Smooth muscle cell (in vitro differentiated cells): ENCODE measurements around the gene PZP. TPM values are rescaled to one million over a fixed set of nuclear protein-coding genes. Genes with fewer than 3 reads are reported as not detected.
"Not testable (repeated sequence)": the region's sequence is repeated elsewhere in the genome, so short reads cannot be mapped to it uniquely, and the experiment has no call there.

Experiments
- DNase-seq: peaks from one replicate; lab custom pipeline; 2025; ENCODE audit not compliant: unreplicated experiment; lab: John Stamatoyannopoulos, UW
- H2AFZ ChIP-seq: fragments of 200-600 bp; sonication (generic); 2 replicates; pipeline ENCODE4 v1.6.0; 2016; ENCODE audit warnings: antibody characterized with exemption, low read depth, mild to moderate bottlenecking
- H3F3A ChIP-seq: fragments of 200-600 bp; sonication (generic); 2 replicates; pipeline ENCODE4 v1.6.0; 2017; ENCODE audit warnings: antibody characterized with exemption, low read depth
- H3K27ac ChIP-seq: fragments of 200-600 bp; sonication (generic); 2 replicates; pipeline ENCODE4 v1.5.1; 2016; ENCODE audit warnings: low read depth, mild to moderate bottlenecking
- H3K27me3 ChIP-seq: fragments of 200-600 bp; sonication (generic); 2 replicates; pipeline ENCODE4 v1.6.1; 2016; ENCODE audit warnings: low read depth, mild to moderate bottlenecking
- H3K36me3 ChIP-seq: fragments of 200-600 bp; sonication (generic); 2 replicates; pipeline ENCODE4 v1.5.1; 2016; ENCODE audit warnings: low read depth
- H3K4me1 ChIP-seq: fragments of 200-600 bp; sonication (generic); 2 replicates; pipeline ENCODE4 v1.5.1; 2016; ENCODE audit warnings: low read depth
- H3K4me2 ChIP-seq: fragments of 200-600 bp; sonication (generic); 2 replicates; pipeline ENCODE4 v1.6.0; 2016; ENCODE audit warnings: mild to moderate bottlenecking
- H3K4me3 ChIP-seq: fragments of 200-600 bp; sonication (generic); 2 replicates; pipeline ENCODE4 v1.5.1; 2016; ENCODE audit warnings: mild to moderate bottlenecking
- H3K79me2 ChIP-seq: fragments of 200-600 bp; sonication (generic); 2 replicates; pipeline ENCODE4 v1.6.0; 2016; ENCODE audit warnings: low read depth, mild to moderate bottlenecking
- H3K9ac ChIP-seq: fragments of 200-600 bp; sonication (generic); 2 replicates; pipeline ENCODE4 v1.6.0; 2016; ENCODE audit warnings: low read depth
- H3K9me3 ChIP-seq: fragments of 200-600 bp; sonication (generic); replicated peaks from 2 replicates; pipeline ENCODE4 v1.5.1; 2016; ENCODE audit warnings: low read depth
- H4K20me1 ChIP-seq: fragments of 200-600 bp; sonication (generic); 2 replicates; pipeline ENCODE4 v1.6.0; 2016; ENCODE audit warnings: low read depth
- CTCF ChIP-seq: fragments of 200-600 bp; sonication (generic); IDR thresholded peaks from 2 replicates; pipeline ENCODE4 v1.5.1; 2017; ENCODE audit warnings: borderline replicate concordance, mild to moderate bottlenecking, antibody characterized with exemption; ENCODE audit not compliant: insufficient read depth, poor library complexity, severe bottlenecking
- WGBS: methylation state at CpG from one replicate; pipeline ENCODE4 v1.1.7; 2016; ENCODE audit warnings: low lambda C conversion rate; 5-methylcytosine and 5-hydroxymethylcytosine counted together
- polyA plus RNA-seq: library from polyadenylated mRNA; unstranded; fragments of >200 nt; fragmentation: Nextera tagmentation; extraction: Ambion mirVana; gene quantifications from 2 replicates; pipeline ENCODE4 v1.2.1, GENCODE V29; 2016
- total RNA-seq: library from RNA; depleted of rRNA; stranded (reverse); fragments of >200 nt; gene quantifications from 2 replicates; pipeline ENCODE4 v1.2.3, GENCODE V29; 2014

PZP gene
- total and polyA plus RNA-seq, 2 experiments from 2014 or later = not detected

- H4K20me1 ChIP-seq = no peaks in the 10 kb centered on the region
- DNase-seq = no peak
- no peak for TF ChIP-seq CTCF
- no peak overlapping the region for H2AFZ ChIP-seq
- H3K4me1 ChIP-seq = no peaks in the 10 kb centered on the region
- H3K9me3 ChIP-seq = no peaks in the 10 kb centered on the region
- WGBS = 87% methylated on average over 3 of the region's 3 CpGs
- H3K27ac ChIP-seq = no peak overlapping the region
- H3K27me3 ChIP-seq = no peaks in the 10 kb centered on the region
- no peaks in the 10 kb centered on the region for H3K79me2 ChIP-seq
- no peaks in the 10 kb centered on the region for H3F3A ChIP-seq
- no peak overlapping the region for H3K4me2 ChIP-seq
- no peak overlapping the region for H3K9ac ChIP-seq
- H3K4me3 ChIP-seq = no peak overlapping the region
- H3K36me3 ChIP-seq = no peaks in the 10 kb centered on the region
These were observed 23.9 kb downstream of the PZP start for GRCh38 chr12:9184276-9184675.

- WGBS = 71% methylated on average over 4 of the region's 4 CpGs
- Histone ChIP-seq H3K36me3 (no peaks in the 10 kb centered on the region), H3K4me3 (no peak overlapping the region), H3K27me3 (no peaks in the 10 kb centered on the region), H3K9me3 (no peaks in the 10 kb centered on the region), H3K4me1 (no peaks in the 10 kb centered on the region), H3K4me2 (no peak overlapping the region), H3K27ac (no peak overlapping the region), H3F3A (no peaks in the 10 kb centered on the region), H2AFZ (no peak overlapping the region), H3K79me2 (no peaks in the 10 kb centered on the region), H4K20me1 (no peaks in the 10 kb centered on the region), H3K9ac (no peak overlapping the region)
- TF ChIP-seq CTCF = no peak
- DNase-seq = no peak
These were observed 27.4 kb downstream of the PZP start for GRCh38 chr12:9180810-9181209.

- Histone ChIP-seq H3K36me3 (no peaks in the 10 kb centered on the region), H3K27me3 (no peaks in the 10 kb centered on the region), H3K9ac (no peak overlapping the region), H3F3A (no peaks in the 10 kb centered on the region), H3K79me2 (no peaks in the 10 kb centered on the region), H3K9me3 (no peaks in the 10 kb centered on the region), H2AFZ (no peak overlapping the region), H3K4me2 (no peak overlapping the region), H3K27ac (no peak overlapping the region), H4K20me1 (no peaks in the 10 kb centered on the region), H3K4me3 (no peak overlapping the region), H3K4me1 (no peaks in the 10 kb centered on the region)
- 91% methylated on average over 3 of the region's 3 CpGs for WGBS
- DNase-seq = no peak
- no peak for TF ChIP-seq CTCF
These were observed 28.4 kb downstream of the PZP start for GRCh38 chr12:9179781-9180180.

GRCh38 chr12:9169979-9170634 is 38.1 kb downstream of the PZP start:
- Histone ChIP-seq H3K4me3 (no peak overlapping the region), H4K20me1 (no peaks in the 10 kb centered on the region), H2AFZ (no peak overlapping the region), H3K4me1 (peaks cover 6% of the 10 kb centered on the region), H3K9ac (no peak overlapping the region), H3K36me3 (no peaks in the 10 kb centered on the region), H3K27ac (no peak overlapping the region), H3K79me2 (no peaks in the 10 kb centered on the region), H3K27me3 (no peaks in the 10 kb centered on the region), H3K9me3 (no peaks in the 10 kb centered on the region), H3F3A (no peaks in the 10 kb centered on the region), H3K4me2 (no peak overlapping the region)
- TF ChIP-seq CTCF = no peak
- DNase-seq = no peak
- WGBS = 67% methylated on average over 11 of the region's 11 CpGs

GRCh38 chr12:9167345-9167744 is 40.9 kb downstream of the PZP start:
- not testable (repeated sequence) for H3K4me3 ChIP-seq
- 66% methylated on average over 5 of the region's 5 CpGs for WGBS

More at GRCh38 chr12:9167345-9167744, 40.9 kb downstream of the PZP start:
- H4K20me1 ChIP-seq, H3K4me2 ChIP-seq, H3K27ac ChIP-seq, H3F3A ChIP-seq, H3K79me2 ChIP-seq, DNase-seq, H3K4me1 ChIP-seq, H3K9ac ChIP-seq, H2AFZ ChIP-seq, H3K9me3 ChIP-seq, H3K27me3 ChIP-seq, H3K36me3 ChIP-seq: not testable (repeated sequence)
